Gastrocnemius medialis (tissue), 4 donors: ENCODE results near the gene RBM33.

ENCODE experiments used
- POLR2A ChIP-seq, 2 donors: fragments of 450-650 bp; IDR thresholded peaks; one replicate each; pipeline ENCODE4 v1.6.1; 2017; ENCODE audit warnings: antibody characterized with exemption in 2 of 2, mild to moderate bottlenecking in 2 of 2, moderate library complexity in 2 of 2
- TF ChIP-seq, protein P1 (sequence below), 5 experiments: fragments of 450-650 bp in 3 of 5; fragments of 200-600 bp in 2 of 5; sonication (generic) in 2 of 5; IDR thresholded peaks in 4 of 5; conservative IDR thresholded peaks in 1 of 5; 1 replicate in 4 of 5; 2 replicates in 1 of 5; pipeline ENCODE4 v1.5.1; 2016 to 2019; ENCODE audit warnings: antibody characterized with exemption in 5 of 5, mild to moderate bottlenecking in 3 of 5, moderate library complexity in 3 of 5

DNA sequence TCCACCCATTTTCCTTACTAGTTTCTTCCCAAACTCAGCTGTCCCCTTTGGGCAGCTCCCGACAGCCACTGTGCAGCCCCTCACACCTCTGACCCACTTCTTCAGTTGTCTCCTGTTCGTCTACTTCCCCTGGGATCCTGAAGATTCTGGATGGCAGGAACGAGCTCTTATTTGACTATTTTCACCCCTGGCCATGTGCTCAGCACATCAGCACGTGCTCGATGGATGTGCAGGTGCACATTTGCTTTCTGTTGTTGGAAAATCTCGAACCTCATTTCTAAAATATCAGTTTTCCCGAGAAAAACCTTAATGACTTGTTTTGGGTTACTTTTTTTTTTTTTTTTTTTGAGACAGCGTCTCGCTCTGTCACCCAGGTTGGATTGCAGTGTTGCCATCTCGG lies 31.8 kb upstream of the RBM33 start:
- TF ChIP-seq, protein P1, sequence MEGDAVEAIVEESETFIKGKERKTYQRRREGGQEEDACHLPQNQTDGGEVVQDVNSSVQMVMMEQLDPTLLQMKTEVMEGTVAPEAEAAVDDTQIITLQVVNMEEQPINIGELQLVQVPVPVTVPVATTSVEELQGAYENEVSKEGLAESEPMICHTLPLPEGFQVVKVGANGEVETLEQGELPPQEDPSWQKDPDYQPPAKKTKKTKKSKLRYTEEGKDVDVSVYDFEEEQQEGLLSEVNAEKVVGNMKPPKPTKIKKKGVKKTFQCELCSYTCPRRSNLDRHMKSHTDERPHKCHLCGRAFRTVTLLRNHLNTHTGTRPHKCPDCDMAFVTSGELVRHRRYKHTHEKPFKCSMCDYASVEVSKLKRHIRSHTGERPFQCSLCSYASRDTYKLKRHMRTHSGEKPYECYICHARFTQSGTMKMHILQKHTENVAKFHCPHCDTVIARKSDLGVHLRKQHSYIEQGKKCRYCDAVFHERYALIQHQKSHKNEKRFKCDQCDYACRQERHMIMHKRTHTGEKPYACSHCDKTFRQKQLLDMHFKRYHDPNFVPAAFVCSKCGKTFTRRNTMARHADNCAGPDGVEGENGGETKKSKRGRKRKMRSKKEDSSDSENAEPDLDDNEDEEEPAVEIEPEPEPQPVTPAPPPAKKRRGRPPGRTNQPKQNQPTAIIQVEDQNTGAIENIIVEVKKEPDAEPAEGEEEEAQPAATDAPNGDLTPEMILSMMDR (IDR thresholded peaks at IDR 0.05 in 4 of 5, conservative IDR thresholded peaks at IDR 0.05 in 1 of 5) = no peak
- TF ChIP-seq POLR2A (IDR thresholded peaks at IDR 0.05) = no peak
